Activated T-cell treated with anti-CD3 and anti-CD28 coated beads, Interleukin-2, amount 50 U/mL, for 72 hours (primary cell): ENCODE measurements around the gene TRIM41. TPM values are rescaled to one million over a fixed set of nuclear protein-coding genes. Genes with fewer than 3 reads are reported as not detected.
A peak's percentile ranks its signal among the peaks of the same experiment; 100 is the strongest.
"Not testable (repeated sequence)": the region's sequence is repeated elsewhere in the genome, so short reads cannot be mapped to it uniquely, and the experiment has no call there.

ENCODE experiments used
- ATAC-seq, 2 donors: fragments of 150-1000 bp; cut with Tn5 transposase; replicated peaks in 1 of 2; 2 replicates each; pipeline ENCODE4 v1.10.0; 2021; ENCODE audit warnings: moderate library complexity in 2 of 2, mild to moderate bottlenecking in 1 of 2
- DNase-seq, 2 donors: peaks; one replicate each; pipeline ENCODE4 v3.0.0; 2021 to 2022; ENCODE audit warnings: mixed read lengths in 1 of 2
- H3K27ac Mint-ChIP-seq: one replicate; pipeline ENCODE4 v1.8.0; 2022; ENCODE audit warnings: mild to moderate bottlenecking, moderate library complexity, mixed read lengths
- H3K27me3 Mint-ChIP-seq: one replicate; pipeline ENCODE4 v1.8.0; 2022; ENCODE audit warnings: low read depth, mixed read lengths
- H3K36me3 Mint-ChIP-seq, 2 donors: one replicate each; pipeline ENCODE4 v1.8.0; 2022; ENCODE audit warnings: mixed read lengths in 2 of 2, mild to moderate bottlenecking in 1 of 2; ENCODE audit not compliant: insufficient read depth in 2 of 2
- H3K4me1 Mint-ChIP-seq: one replicate; pipeline ENCODE4 v1.8.0; 2022; ENCODE audit warnings: low read depth, mixed read lengths
- H3K4me3 Mint-ChIP-seq, 2 donors: one replicate each; pipeline ENCODE4 v1.8.0; 2022; ENCODE audit warnings: mild to moderate bottlenecking in 2 of 2, mixed read lengths in 2 of 2, moderate library complexity in 2 of 2
- H3K9me3 Mint-ChIP-seq, 2 donors: one replicate each; pipeline ENCODE4 v1.8.0; 2022; ENCODE audit warnings: mixed read lengths in 2 of 2
- total RNA-seq, 2 donors: library from RNA; stranded (reverse); gene quantifications; one replicate each; pipeline ENCODE4 v1.2.3, GENCODE V29; 2022

Gene TRIM41
- total RNA-seq, 2 donors from 2014 or later: 42.1 to 52.1 TPM

DNA sequence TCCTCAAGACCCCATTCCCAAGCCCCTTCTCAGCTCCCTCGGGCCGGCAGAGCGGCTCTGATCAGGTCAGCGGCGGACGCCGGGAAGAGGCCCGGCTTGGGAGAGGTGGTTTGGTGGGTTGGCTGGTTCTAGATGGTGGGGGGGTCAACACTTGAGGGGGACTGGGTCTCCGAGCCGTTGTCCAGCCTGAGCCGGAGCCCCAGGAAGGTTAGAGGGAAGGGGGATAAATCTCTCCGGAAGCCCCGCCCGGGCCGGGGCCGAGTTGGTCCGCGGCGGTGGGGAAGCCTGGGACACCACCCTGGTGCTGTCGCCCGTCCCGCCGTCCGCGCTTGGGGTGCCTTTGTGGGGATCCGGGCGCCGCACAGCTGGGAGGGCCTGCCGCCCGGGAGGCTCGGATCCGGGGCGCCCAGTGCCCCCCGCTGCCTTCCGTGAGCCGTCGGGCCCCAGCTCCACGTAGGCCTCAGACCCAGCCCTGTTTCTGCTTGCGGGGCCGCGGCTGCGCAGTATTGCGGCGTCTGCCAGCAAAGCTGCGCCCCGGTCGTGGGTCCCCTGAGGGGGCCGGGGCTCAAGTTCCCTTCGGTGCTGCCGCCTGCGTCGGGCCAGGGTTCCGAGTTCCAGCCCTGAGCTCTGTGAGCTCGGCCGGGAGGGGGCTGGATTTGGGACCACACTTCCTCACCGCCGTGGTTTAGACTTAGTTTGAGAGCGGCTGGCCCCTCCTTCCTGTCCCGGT is 38.4 kb downstream of the TRIM41 start:
- H3K9me3 Mint-ChIP-seq: no peaks in the 10 kb centered on the region
- no peaks in the 10 kb centered on the region for H3K27me3 Mint-ChIP-seq
- peaks cover 35% of the 10 kb centered on the region for H3K4me1 Mint-ChIP-seq
- DNase-seq (peak; percentile 76 to 77), ATAC-seq (peak; percentile 63 to 70)
- H3K36me3 Mint-ChIP-seq: peaks cover 6 to 13% of the 10 kb centered on the region in 2 donors
- peak overlapping the region; percentile 92 for H3K27ac Mint-ChIP-seq
- peak overlapping the region; percentile 92 to 95 for H3K4me3 Mint-ChIP-seq

DNA sequence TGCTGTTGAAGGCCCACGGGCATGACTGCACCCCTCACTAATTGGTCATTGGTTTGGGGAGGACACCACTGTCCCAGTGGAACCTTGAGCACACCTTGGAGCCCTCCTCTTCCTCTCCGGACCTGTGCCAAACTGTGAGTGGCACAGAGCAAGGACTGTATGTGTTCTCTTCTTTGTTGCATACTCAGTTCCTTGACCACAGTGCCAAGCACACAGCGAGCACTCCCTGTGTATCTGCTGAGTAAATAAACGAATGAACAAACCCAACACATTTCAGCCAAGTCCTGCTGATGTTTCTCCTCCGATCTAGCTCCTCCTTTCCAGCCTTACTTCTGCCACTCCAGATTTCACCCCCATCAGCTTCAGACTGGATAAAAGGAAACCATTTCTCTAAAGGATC is 40.6 kb downstream of the TRIM41 start:
- Mint-ChIP-seq H3K4me1 (peaks cover 14% of the 10 kb centered on the region), H3K4me3 (no peak overlapping the region), H3K27me3 (no peaks in the 10 kb centered on the region), H3K27ac (no peak overlapping the region), H3K9me3 (no peaks in the 10 kb centered on the region), H3K36me3 (peaks cover 6 to 10% of the 10 kb centered on the region in 2 donors)
- ATAC-seq: no peak
- no peak for DNase-seq

DNA sequence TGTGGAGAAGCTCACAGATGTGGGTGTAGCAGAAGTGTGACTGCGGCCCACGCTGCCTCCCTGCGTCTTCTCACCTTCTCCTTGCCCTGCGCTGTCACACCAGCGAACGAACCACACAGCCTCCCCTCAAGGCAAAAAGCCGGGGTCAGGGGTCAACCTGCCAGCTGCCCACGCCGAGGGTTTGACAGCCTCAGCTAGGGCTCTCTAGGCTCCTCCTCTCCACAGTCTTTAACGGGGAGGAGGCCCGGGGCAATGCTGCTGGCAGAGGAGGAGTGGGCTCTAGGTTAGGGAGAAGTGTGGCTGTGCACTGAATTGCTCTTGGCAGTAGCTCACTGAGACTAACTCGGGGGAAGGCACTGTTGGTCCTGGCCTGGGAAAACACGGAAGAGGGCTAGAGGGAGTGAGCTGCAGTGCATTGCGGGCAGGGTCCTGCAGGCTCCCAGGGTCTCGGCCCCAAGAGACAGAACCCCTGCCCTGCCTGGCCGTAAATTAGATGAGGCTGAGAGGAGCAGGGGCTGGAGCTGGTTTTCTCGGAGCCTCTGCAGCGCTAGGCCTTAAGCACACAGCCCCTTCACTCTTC is 42.1 kb downstream of the TRIM41 start:
- H3K4me1 Mint-ChIP-seq: no peaks in the 10 kb centered on the region
- H3K27me3 Mint-ChIP-seq: no peaks in the 10 kb centered on the region
- H3K27ac Mint-ChIP-seq: no peak overlapping the region
- H3K4me3 Mint-ChIP-seq: no peak overlapping the region
- H3K9me3 Mint-ChIP-seq: no peaks in the 10 kb centered on the region
- H3K36me3 Mint-ChIP-seq: peaks cover 6 to 10% of the 10 kb centered on the region in 2 donors
- DNase-seq (no peak), ATAC-seq (no peak)

DNA sequence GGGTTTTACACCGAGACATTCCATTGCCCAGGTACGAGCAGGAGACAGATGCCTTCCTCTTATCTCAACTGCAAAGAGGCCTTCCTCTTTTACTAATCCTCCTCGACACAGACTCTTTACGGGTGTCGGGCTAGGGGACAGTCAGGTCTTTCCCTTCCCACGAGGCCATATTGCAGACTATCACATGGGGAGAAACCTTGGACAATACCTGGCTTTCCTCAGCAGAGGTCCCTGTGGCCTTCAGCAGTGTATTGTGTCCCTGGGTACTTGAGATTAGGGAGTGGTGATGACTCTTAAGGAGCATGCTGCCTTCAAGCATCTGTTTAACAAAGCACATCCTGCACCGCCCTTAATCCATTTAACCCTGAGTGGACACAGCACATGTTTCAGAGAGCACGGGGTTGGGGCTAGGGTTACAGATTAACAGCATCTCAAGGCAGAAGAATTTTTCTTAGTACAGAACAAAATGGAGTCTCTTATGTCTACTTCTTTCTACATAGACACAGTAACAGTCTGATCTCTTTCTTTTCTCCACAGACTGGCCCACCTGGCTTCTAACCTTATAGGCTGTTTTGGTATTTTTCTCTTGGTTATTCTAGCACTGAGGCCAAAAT is 44.3 kb downstream of the TRIM41 start:
- H3K9me3 Mint-ChIP-seq, DNase-seq, H3K36me3 Mint-ChIP-seq, H3K4me1 Mint-ChIP-seq, H3K27ac Mint-ChIP-seq, ATAC-seq, H3K4me3 Mint-ChIP-seq, H3K27me3 Mint-ChIP-seq: not testable (repeated sequence)

DNA sequence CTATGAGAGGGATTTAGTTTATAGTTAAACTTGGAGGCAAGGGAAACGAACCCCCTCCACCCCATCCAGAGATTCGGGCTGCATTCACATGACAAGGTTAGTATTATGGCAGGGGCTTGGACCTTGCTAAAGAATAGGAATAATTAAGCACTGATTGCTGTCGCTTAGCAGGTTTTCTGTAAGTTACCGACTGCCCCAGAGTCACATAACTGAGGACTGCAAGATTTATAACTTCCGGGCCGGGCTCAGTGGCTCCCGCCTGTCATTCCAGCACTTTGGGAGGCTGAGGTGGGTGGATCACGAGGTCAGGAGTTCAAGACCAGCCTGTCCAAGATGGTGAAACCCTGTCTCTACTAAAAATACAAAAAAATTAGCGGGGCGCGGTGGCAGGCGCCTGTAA is 44.8 kb downstream of the TRIM41 start:
- not testable (repeated sequence) for H3K27me3 Mint-ChIP-seq, H3K4me3 Mint-ChIP-seq, H3K9me3 Mint-ChIP-seq, H3K4me1 Mint-ChIP-seq, H3K36me3 Mint-ChIP-seq, ATAC-seq, H3K27ac Mint-ChIP-seq, DNase-seq

DNA sequence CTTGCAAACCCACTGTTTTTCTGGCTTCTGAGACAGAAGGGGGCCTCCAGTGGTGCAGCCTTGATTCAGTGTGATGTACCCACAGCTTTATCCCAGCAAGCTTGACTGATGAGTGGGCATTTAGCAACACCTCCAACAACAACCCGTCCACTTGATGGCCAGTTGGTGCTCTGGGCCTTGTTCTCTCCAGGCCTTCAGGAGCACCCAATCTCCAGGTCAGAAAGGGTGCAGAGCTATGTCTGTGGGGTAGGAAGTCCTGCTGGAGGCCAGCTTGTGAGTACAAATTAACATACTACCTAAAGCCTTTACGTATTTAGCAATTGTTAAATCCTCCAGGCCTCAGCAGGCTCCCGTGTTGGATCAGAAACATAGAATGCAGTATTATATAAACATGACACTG is 48.0 kb downstream of the TRIM41 start:
- Mint-ChIP-seq H3K4me3 (no peak overlapping the region), H3K36me3 (no peaks in the 10 kb centered on the region), H3K27ac (no peak overlapping the region), H3K9me3 (no peaks in the 10 kb centered on the region), H3K4me1 (no peaks in the 10 kb centered on the region), H3K27me3 (no peaks in the 10 kb centered on the region)
- DNase-seq (no peak), ATAC-seq (no peak)

DNA sequence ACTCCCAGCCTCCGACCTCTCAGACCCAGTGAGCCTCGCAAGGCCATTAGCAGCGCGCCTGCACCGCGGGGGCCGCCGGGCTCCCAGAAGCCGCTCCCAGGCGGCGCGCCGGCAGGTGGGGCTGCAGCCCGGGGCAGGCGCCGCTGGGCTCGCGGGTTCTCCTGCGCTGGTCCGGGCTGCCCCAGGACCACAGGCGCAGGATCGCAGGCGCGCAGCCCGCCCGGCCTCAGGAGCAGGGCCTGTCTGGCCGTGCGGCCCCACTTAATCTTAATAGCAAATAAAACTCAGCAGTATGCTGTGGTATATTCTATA is 50.3 kb downstream of the TRIM41 start:
- H3K4me3 Mint-ChIP-seq: peak overlapping the region in 1 of 2 donors; percentile 54
- not testable (repeated sequence) for H3K4me1 Mint-ChIP-seq, H3K27me3 Mint-ChIP-seq, H3K9me3 Mint-ChIP-seq, H3K27ac Mint-ChIP-seq, H3K36me3 Mint-ChIP-seq
- peak in 1 of 2 donors; percentile 36 for ATAC-seq
- DNase-seq: peak; percentile 16 to 29

DNA sequence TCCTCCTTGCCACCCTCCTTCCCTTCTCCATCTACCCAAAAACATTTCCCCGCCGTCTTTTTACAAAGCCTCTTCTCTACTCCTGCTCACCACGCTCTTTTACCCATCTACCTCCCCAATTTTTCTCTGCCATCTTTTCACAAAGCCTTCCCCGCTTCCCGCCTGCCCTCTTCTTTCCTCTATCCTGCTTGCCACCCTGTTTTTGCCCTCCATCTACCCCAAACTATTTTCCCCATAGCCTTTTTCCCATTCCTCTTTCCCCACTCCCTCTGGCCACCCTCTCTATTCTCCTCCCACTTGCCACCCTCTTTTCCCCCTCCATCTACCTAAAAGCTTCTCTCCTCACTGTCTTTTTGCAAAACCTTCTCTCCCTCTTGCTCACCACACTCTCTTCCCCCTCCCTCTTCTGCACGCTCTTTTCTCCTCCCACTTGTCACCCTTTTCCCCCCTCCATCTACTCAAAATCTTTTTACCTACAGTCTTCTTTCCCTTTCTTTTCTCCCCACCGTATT is 57.2 kb downstream of the TRIM41 start:
- DNase-seq (no peak), ATAC-seq (no peak)
- Mint-ChIP-seq H3K36me3 (no peaks in the 10 kb centered on the region), H3K9me3 (no peaks in the 10 kb centered on the region), H3K27ac (no peak overlapping the region), H3K27me3 (no peaks in the 10 kb centered on the region), H3K4me3 (no peak overlapping the region), H3K4me1 (no peaks in the 10 kb centered on the region)

DNA sequence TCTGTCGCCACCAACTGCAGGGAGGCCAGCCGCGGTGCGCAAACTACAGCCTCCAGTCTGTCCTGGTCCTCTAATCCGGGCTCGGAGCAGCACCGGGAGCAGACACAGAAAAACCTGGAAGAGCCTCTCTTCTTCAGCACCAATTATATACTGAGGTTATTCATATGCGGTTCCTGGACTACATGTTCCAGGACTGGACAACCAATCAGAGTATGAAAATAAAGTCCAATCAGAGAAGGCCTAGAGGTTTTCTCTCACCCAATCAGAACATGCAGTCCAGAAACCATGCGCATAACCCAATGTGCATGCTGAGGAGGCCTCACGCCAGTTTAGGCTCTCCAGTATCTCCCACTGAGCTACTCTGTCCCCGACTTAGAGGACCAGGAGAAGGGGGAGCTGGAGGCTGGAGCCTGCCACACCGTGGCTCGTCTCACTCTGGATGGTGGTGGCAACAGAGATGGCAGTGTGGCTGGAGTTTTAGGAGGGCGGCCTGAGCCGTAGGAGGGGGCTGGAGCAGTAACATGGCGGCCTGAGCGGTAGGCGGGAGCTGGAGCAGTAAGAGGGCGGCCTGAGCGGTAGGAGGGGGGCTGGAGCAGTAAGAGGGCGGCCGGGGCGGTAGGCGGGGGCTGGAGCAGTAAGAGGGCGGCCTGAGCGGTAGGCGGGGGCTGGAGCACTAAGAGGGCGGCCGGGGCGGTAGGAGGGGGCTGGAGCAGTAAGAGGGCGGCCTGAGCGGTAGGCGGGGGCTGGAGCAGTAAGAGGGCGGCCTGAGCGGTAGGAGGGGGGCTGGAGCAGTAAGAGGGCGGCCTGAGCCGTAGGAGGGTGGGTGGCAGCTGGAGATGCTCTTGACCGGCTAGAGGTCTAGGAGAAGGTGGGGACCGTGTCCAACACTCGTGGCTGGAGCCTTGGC is 58.2 kb downstream of the TRIM41 start:
- no peaks in the 10 kb centered on the region for H3K36me3 Mint-ChIP-seq
- H3K4me3 Mint-ChIP-seq: no peak overlapping the region
- no peak for DNase-seq

DNA sequence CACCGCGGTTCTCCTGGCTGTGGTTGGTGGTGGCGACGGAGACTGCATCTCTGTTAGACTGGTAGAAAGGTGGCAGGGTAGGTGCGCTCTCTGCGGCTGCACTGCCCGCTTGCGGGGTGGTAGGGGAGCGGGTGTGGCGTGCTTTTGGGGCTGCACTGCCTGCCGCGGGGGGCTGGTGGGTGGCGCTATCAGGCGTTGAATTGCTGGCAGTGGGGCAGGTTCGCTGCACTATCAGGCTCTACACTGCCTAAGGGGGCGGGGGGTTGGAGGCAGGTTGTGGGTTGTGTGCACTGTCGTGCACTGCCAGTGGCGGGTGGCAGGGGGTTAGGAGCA is 58.9 kb downstream of the TRIM41 start:
- Mint-ChIP-seq H3K4me3 (no peak overlapping the region), H3K9me3 (no peaks in the 10 kb centered on the region), H3K27me3 (no peaks in the 10 kb centered on the region), H3K36me3 (no peaks in the 10 kb centered on the region), H3K4me1 (no peaks in the 10 kb centered on the region), H3K27ac (no peak overlapping the region)
- DNase-seq: no peak
- no peak for ATAC-seq

More for the DNA sequence above, 58.2 kb downstream of the TRIM41 start:
- ATAC-seq: no peak
- H3K4me1 Mint-ChIP-seq: no peaks in the 10 kb centered on the region
- no peak overlapping the region for H3K27ac Mint-ChIP-seq
- no peaks in the 10 kb centered on the region for H3K27me3 Mint-ChIP-seq
- H3K9me3 Mint-ChIP-seq: no peaks in the 10 kb centered on the region

DNA sequence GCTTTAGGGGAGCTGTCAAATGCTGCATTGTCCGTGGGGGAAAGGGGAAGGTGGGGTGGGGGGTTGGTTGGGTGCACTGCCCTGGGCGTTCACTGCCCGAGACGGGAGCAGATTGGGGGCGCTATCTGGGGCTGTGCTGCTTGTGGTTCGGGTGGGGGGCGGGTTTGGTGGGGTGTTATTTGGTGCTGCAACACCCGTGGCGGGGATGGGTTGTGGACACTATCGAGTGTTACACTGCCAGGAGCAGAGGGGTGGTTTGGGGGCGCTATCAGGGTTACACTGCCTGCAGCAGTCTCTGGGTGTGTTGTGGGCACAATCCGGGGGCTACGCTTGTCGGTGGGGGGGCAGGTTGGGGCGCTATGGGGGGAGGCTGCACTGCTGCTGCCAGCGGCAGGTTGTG is 59.3 kb downstream of the TRIM41 start:
- DNase-seq, H3K4me1 Mint-ChIP-seq, H3K9me3 Mint-ChIP-seq, H3K36me3 Mint-ChIP-seq, ATAC-seq, H3K4me3 Mint-ChIP-seq, H3K27ac Mint-ChIP-seq, H3K27me3 Mint-ChIP-seq: not testable (repeated sequence)

DNA sequence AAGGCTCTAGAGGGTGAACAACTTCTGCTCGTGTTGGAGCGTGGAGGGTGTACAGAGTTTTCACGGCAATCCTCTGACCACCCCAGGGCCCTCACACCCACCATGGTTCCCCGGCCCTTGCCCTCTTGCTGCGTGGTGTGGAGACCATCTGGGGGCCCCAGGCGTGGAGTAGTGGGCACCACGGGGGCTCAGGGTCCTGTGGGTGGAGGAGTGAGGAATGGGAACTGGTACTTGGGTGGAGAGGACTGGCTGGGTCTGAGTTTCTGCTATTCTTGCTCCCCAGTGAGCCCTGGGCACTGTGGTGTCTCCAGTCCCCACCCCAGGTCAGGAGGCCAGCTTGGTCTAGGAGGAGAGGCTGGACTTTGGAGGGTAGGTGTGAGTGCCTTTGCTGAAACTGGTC is 59.8 kb downstream of the TRIM41 start:
- Mint-ChIP-seq H3K27ac (peak overlapping the region; percentile 10), H3K9me3 (no peaks in the 10 kb centered on the region), H3K27me3 (no peaks in the 10 kb centered on the region), H3K4me3 (no peak overlapping the region), H3K4me1 (peaks cover 4% of the 10 kb centered on the region), H3K36me3 (no peaks in the 10 kb centered on the region)
- ATAC-seq (no peak), DNase-seq (no peak)

DNA sequence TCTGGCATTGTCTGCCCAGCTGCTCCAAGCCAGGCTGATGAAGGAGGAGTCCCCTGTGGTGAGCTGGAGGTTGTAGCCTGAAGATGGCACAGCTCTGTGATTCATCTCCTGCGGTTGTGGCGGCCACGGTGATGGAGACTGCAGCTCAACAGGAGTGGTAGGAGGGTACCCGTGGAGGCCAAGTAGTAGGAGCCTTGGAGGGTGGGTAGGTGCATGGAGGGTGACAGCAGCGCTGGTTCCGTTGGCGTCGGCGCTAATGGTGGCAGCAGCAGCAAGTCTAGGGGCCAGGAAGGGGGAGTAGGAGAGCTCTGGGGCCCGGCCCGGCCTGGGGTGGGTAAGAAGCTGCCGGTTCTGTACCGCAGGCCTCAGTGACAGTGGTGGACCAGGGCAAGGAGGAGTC is 60.3 kb downstream of the TRIM41 start:
- H3K27ac Mint-ChIP-seq: peak overlapping the region; percentile 10
- DNase-seq (no peak), ATAC-seq (no peak)
- H3K27me3 Mint-ChIP-seq: no peaks in the 10 kb centered on the region
- H3K9me3 Mint-ChIP-seq: no peaks in the 10 kb centered on the region
- H3K36me3 Mint-ChIP-seq: no peaks in the 10 kb centered on the region
- peaks cover 4% of the 10 kb centered on the region for H3K4me1 Mint-ChIP-seq
- no peak overlapping the region for H3K4me3 Mint-ChIP-seq
